HepG2 (cell line): Measurements from ENCODE around the gene RAC3. TPM values are rescaled to one million over a fixed set of nuclear protein-coding genes. Genes with fewer than 3 reads are reported as not detected.

Experiments used
- ADNP ChIP-seq: sonication (generic); formaldehyde crosslinking; IDR thresholded peaks from 2 replicates; pipeline ENCODE4 v1.4.0; 2020; ENCODE audit warnings: missing genetic modification reagents
- ARID4A ChIP-seq: sonication (generic); formaldehyde crosslinking; IDR thresholded peaks from 2 replicates; pipeline ENCODE4 v1.5.0; 2020; ENCODE audit warnings: mild to moderate bottlenecking, missing genetic modification reagents, borderline replicate concordance
- CHD2 ChIP-seq: IDR thresholded peaks from 2 replicates; pipeline ENCODE4 v1.6.1; 2011; ENCODE audit warnings: low read depth, low read length, improper control_type of control experiment
- HCFC1 ChIP-seq: fragments of 150-350 bp; IDR thresholded peaks from 2 replicates; pipeline ENCODE4 v1.6.1; 2014; ENCODE audit warnings: low read depth, low read length
- HOXD1 ChIP-seq: sonication (generic); formaldehyde crosslinking; IDR thresholded peaks from 2 replicates; pipeline ENCODE4 v1.5.0; 2020; ENCODE audit warnings: missing genetic modification reagents
- KDM4B ChIP-seq: sonication (generic); formaldehyde crosslinking; IDR thresholded peaks from 2 replicates; pipeline ENCODE4 v1.4.0; 2020; ENCODE audit warnings: missing genetic modification reagents
- KLF11 ChIP-seq: IDR thresholded peaks from 2 replicates; pipeline ENCODE4 v1.6.1; 2016; ENCODE audit warnings: missing compliant biosample characterization
- MAZ ChIP-seq, 2 experiments: sonication (generic) in 1 of 2; formaldehyde crosslinking in 1 of 2; IDR thresholded peaks; 2 replicates each; pipeline versions ENCODE4 v1.5.0 to v1.6.1; 2012 to 2020; ENCODE audit warnings: low read depth in 2 of 2, mild to moderate bottlenecking in 2 of 2, borderline replicate concordance in 1 of 2, improper control_type of control experiment in 1 of 2, low read length in 1 of 2, missing genetic modification reagents in 1 of 2, moderate library complexity in 1 of 2
- PAWR ChIP-seq: sonication (generic); formaldehyde crosslinking; IDR thresholded peaks from 2 replicates; pipeline ENCODE4 v1.4.0; 2020; ENCODE audit warnings: missing genetic modification reagents, mild to moderate bottlenecking, borderline replicate concordance
- PHF5A ChIP-seq: IDR thresholded peaks from one replicate; pipeline ENCODE4 v1.6.1; 2018; ENCODE audit warnings: low read depth, missing genetic modification reagents; ENCODE audit not compliant: unreplicated experiment
- RFX1 ChIP-seq: fragments of 450-650 bp; IDR thresholded peaks from 2 replicates; pipeline ENCODE4 v1.6.1; 2017
- RNF219 ChIP-seq: sonication (generic); formaldehyde crosslinking; IDR thresholded peaks from 2 replicates; pipeline ENCODE4 v1.5.0; 2020; ENCODE audit warnings: mild to moderate bottlenecking, missing genetic modification reagents
- SOX5 ChIP-seq: IDR thresholded peaks from 2 replicates; pipeline ENCODE4 v1.6.1; 2016; ENCODE audit warnings: borderline replicate concordance
- TOE1 ChIP-seq: sonication (generic); formaldehyde crosslinking; IDR thresholded peaks from 2 replicates; pipeline ENCODE4 v1.4.0; 2020; ENCODE audit warnings: mild to moderate bottlenecking, missing genetic modification reagents
- TP53 ChIP-seq: sonication (generic); formaldehyde crosslinking; conservative IDR thresholded peaks from 2 replicates; pipeline ENCODE4 v1.4.0; 2020; ENCODE audit warnings: missing genetic modification reagents
- TRIM24 ChIP-seq: sonication (generic); formaldehyde crosslinking; IDR thresholded peaks from 2 replicates; pipeline ENCODE4 v1.8.0; 2022; ENCODE audit warnings: mild to moderate bottlenecking, missing genetic modification reagents
- ZFP36L2 ChIP-seq: sonication (generic); formaldehyde crosslinking; IDR thresholded peaks from 2 replicates; pipeline ENCODE4 v1.4.0; 2020; ENCODE audit warnings: missing genetic modification reagents
- ZMYM2 ChIP-seq: sonication (generic); formaldehyde crosslinking; IDR thresholded peaks from 2 replicates; pipeline ENCODE4 v1.8.0; 2022; ENCODE audit warnings: mild to moderate bottlenecking, missing genetic modification reagents
- ZNF224 ChIP-seq: sonication (generic); formaldehyde crosslinking; IDR thresholded peaks from 2 replicates; pipeline ENCODE4 v1.5.0; 2020; ENCODE audit warnings: mild to moderate bottlenecking, missing genetic modification reagents
- ZNF263 ChIP-seq: sonication (generic); formaldehyde crosslinking; IDR thresholded peaks from 2 replicates; pipeline ENCODE4 v1.4.0; 2020; ENCODE audit warnings: missing genetic modification reagents
- ZNF317 ChIP-seq: sonication (generic); formaldehyde crosslinking; IDR thresholded peaks from 2 replicates; pipeline ENCODE4 v1.5.0; 2020; ENCODE audit warnings: mild to moderate bottlenecking, missing genetic modification reagents
- ZNF7 ChIP-seq: IDR thresholded peaks from 2 replicates; pipeline ENCODE4 v1.6.1; 2016; ENCODE audit warnings: missing biosample characterization, missing genetic modification reagents
- ZNF850 ChIP-seq: sonication (generic); formaldehyde crosslinking; conservative IDR thresholded peaks from 2 replicates; pipeline ENCODE4 v1.9.0; 2021; ENCODE audit warnings: mild to moderate bottlenecking, missing genetic modification reagents
- ZSCAN25 ChIP-seq: sonication (generic); formaldehyde crosslinking; IDR thresholded peaks from 2 replicates; pipeline ENCODE4 v1.8.0; 2022; ENCODE audit warnings: mild to moderate bottlenecking, missing genetic modification reagents
- ZSCAN29 ChIP-seq: sonication (generic); formaldehyde crosslinking; conservative IDR thresholded peaks from 2 replicates; pipeline ENCODE4 v1.4.0; 2020; ENCODE audit warnings: mild to moderate bottlenecking, missing genetic modification reagents
- polyA plus RNA-seq, 8 experiments: library from polyadenylated mRNA; depleted of rRNA in 3 of 8; stranded (reverse) in 7 of 8; unstranded in 1 of 8; fragments of >200 nt; fragmentation: Illumina TruSeq in 4 of 8; extraction: Trizol in 4 of 8; gene quantifications; 2 replicates each; pipeline versions ENCODE4 v1.2.1 to v1.2.3, GENCODE V29; 2011 to 2016; ENCODE audit warnings: low read depth in 4 of 8, missing spikeins in 1 of 8, mixed read lengths in 1 of 8; ENCODE audit not compliant: insufficient read depth in 1 of 8
- total RNA-seq, 5 experiments: library from RNA; depleted of rRNA; stranded (reverse); fragments of >200 nt; fragmentation: Illumina TruSeq; extraction: Trizol; gene quantifications; 2 replicates each; pipeline ENCODE4 v1.2.3, GENCODE V29; 2016; ENCODE audit warnings: low read depth in 1 of 5

RAC3 gene
- total and polyA plus RNA-seq, 2 of the 13 experiments (the other 11 are each of a cell fraction or from before 2014, with no cell fraction given): 10.5 to 21.3 TPM

- TF ChIP-seq ZMYM2 (no peak), KLF11 (CRISPR knock-in tag) (peak; percentile 96; the same call in 1 of the 2 replicates), PAWR (CRISPR knock-in tag) (0 out of 2 replicates have a peak, but pooled peaks have one; percentile 51), ZSCAN29 (CRISPR knock-in tag) (peak; percentile 75; the same call in 1 of the 2 replicates), ZNF850 (CRISPR knock-in tag) (0 out of 2 replicates have a peak, but pooled peaks have one; percentile 47), ZNF263 (peak; percentile 29; the same call in 1 of the 2 replicates), RFX1 (no peak), ZNF224 (CRISPR knock-in tag) (peak; percentile 76; the same call in 1 of the 2 replicates), TRIM24 (CRISPR knock-in tag) (no peak), ADNP (CRISPR knock-in tag) (0 out of 2 replicates have a peak, but pooled peaks have one; percentile 34), SOX5 (peak; percentile 63), TOE1 (CRISPR knock-in tag) (0 out of 2 replicates have a peak, but pooled peaks have one; percentile 42), ZFP36L2 (no peak; the same call in none of the 2 replicates), HOXD1 (CRISPR knock-in tag) (peak; percentile 28; the same call in 1 of the 2 replicates), HCFC1 (0 out of 2 replicates have a peak, but pooled peaks have one; percentile 9), KDM4B (CRISPR knock-in tag) (peak; percentile 80; the same call in 1 of the 2 replicates), ARID4A (CRISPR knock-in tag) (peak; percentile 100), MAZ (IDR thresholded peaks at IDR 0.05; ENCODE audit: borderline replicate concordance, low read depth, low read length) (peak; percentile 76), MAZ (CRISPR knock-in tag; IDR thresholded peaks at IDR 0.05; ENCODE audit: low read depth) (peak; percentile 99), RNF219 (no peak), PHF5A (no peak), CHD2 (no peak), ZSCAN25 (CRISPR knock-in tag) (peak; percentile 79; the same call in 1 of the 2 replicates), ZNF7 (no peak), TP53 (no peak), ZNF317 (CRISPR knock-in tag) (no peak)
Observed at GRCh38 chr17:82037092-82037888, 5.8 kb downstream of the RAC3 start, which contains the start of gene DCXR (continued).
